GM18858 (cell line): ENCODE results near the gene QPRT.
"Not testable (repeated sequence)": the region's sequence is repeated elsewhere in the genome, so short reads cannot be mapped to it uniquely, and the experiment has no call there.

Source experiments
- ATAC-seq: cut with Tn5 transposase; IDR thresholded peaks from one replicate; pipeline ENCODE4 v1.9.1; 2021; ENCODE audit not compliant: unreplicated experiment

The QPRT gene

GRCh38 chr16:29678691-29679267, at the start of gene QPRT:
QPRT (plus strand) TSS chr16:29679180; CDS start chr16:29679198, 18 bp downstream.
- ATAC-seq, result no peak

GRCh38 chr16:29629318-29629717, 49.7 kb upstream of the QPRT start:
- ATAC-seq, result not testable (repeated sequence)

DNA sequence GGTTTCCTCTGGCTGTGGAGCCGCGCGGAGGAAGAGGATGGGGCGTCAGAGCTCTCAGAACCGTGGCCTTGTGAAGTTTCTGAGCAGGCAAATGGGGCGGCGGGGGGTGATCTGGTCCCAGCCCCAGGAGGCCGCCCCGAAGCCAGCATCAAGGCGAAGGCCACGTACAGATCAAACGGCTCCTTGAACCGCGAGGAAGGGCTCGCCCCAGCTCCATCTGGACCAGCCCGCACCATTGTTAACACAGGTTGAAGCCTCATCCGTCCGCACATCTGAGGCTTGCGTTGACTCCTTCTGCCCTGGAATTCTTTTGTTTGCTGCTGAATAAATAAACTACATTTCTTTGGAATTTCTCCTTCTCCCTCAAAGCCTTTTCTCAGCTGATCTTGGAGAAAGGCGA, 47.3 kb upstream of the QPRT start:
- not testable (repeated sequence) for ATAC-seq

- not testable (repeated sequence) for ATAC-seq
Measured at GRCh38 chr16:29635902-29636301, 43.1 kb upstream of the QPRT start.

- not testable (repeated sequence) for ATAC-seq
Measured at GRCh38 chr16:29636368-29636767, 42.6 kb upstream of the QPRT start.

DNA sequence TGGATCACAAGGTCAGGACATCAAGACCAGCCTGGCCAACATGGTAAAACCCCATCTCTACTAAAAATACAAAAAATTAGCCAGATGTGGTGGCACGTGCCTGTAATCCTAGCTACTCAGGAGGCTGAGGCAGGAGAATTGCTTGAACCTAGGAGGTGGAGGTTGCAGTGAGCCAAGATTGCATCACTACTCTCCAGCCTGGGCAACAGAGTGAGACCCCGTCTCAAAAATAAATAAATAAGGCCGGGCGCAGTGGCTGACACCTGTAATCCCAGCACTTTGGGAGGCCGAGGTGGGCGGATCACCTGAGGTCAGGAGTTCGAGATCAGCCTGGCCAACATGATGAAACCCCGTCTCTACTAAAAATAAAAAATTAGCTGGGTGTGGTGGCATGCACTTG, 40.2 kb upstream of the QPRT start:
- not testable (repeated sequence) for ATAC-seq

DNA sequence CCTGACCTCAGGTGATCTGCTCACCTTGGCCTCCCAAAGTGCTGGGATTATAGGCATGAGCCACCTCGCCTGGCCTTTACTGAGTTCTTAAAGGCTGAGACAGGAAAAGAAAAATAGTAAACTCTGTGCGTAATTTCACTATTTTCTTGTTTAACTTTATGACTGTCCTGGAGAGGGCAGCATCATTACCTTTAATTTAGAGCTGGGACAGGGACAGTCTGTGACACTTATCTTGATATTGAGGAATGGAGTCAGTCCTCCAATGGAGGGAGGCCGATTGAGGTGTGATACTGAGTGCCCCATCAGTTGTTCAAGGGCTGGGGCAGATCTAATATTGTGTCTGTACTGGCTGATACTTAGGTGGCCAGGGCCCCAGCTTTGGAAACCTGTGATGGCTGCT, 37.4 kb upstream of the QPRT start:
- no peak for ATAC-seq

DNA sequence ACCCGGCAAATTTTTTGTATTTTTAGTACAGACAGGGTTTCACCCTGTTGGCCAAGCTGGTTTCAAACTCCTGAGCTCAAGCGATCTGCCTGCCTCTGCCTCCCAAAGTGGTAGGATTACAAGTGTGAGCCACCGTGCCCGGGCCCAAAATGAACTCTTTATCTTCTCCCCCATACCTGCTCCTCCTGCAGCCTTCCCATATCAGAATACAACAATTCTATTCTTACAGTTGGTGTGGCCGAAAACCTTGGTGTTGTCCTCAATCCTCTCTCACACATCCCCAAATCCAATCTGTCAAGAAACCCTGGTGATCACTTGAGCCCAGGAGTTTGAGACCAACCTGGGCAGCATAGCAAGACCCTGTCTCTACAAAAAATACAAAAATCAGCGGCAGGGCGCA, 35.4 kb upstream of the QPRT start:
- ATAC-seq, result no peak

- ATAC-seq, result no peak
Measured at GRCh38 chr16:29644338-29644857, 34.6 kb upstream of the QPRT start.

- no peak for ATAC-seq
Measured at GRCh38 chr16:29644973-29645693, 33.8 kb upstream of the QPRT start.

DNA sequence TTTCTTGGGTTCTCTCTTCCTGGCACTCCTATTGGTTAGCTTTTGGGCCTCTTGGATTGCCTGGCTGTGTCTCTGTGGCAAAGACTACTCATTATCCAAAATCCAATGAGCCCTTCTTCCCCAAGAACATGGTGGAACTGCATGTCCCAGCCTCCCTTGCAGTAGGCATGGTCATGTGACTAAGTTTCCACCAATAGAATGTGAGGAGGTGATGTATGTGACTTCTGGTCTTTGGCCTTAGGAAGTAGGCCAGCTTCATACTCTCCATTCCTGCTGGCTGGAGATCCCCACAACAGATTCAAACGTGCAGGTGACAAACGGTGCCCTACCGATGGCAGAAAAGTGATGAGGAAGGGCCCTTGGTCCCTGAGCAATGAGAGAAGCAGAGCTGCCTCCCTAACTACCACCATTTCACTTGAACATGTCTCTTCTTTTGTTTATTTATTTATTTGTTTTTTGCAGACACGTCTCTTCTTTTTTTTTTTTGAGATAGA, 33.2 kb upstream of the QPRT start:
- ATAC-seq, result no peak

GRCh38 chr16:29646947-29647346, 32.0 kb upstream of the QPRT start:
- no peak for ATAC-seq

- ATAC-seq, result no peak
Measured at GRCh38 chr16:29649588-29650494, 29.1 kb upstream of the QPRT start.

GRCh38 chr16:29650771-29651170, 28.2 kb upstream of the QPRT start:
- no peak for ATAC-seq

DNA sequence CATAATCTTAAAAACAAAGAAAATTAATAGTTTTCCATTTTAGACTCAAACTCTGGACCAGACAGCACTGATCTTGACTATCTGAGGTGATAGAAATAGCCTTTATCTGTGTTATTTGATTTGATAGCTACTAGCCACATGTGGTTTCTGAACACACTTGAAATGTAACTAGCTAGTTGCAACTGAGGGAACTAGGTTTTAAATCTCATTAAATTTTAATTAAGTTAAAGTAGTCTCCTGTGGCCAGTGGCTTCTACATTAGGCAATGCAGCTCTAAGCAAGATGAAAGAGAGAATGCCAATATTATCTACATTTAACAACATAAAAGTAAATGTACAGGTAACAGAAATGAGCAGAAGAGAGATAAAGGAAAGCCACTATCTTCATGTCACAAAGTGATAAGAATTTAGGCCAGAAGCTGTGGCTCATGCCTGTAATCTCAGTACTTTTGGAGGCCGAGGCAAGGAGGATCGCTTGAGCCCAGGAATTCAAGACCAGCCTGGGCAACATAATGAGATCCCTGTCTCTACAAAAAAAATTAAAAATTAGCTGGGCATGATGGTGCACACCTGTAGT, 27.1 kb upstream of the QPRT start:
- ATAC-seq, result no peak

DNA sequence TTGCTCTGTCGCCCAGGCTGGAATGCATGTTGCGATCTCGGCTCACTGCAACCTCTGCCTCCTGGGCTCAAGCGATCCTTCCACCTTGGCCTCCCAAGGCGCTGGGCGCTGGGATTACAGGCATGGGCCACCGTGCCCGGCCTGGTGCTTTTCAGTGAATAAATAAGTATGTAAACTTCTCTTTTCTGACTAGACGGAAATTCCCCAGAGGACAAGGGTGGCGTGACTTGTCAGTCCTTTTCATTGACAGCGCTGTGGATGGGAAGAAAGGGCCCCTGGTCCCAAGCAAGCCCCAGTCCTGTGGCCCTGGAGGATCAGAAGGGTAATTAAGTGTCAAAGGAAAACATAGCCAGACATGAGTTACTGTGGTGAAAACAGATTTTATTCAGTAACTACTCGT, 25.5 kb upstream of the QPRT start:
- ATAC-seq, result no peak

- not testable (repeated sequence) for ATAC-seq
Measured at GRCh38 chr16:29653890-29654289, 25.1 kb upstream of the QPRT start.

GRCh38 chr16:29656688-29657523, 22.1 kb upstream of the QPRT start:
- ATAC-seq, result no peak

DNA sequence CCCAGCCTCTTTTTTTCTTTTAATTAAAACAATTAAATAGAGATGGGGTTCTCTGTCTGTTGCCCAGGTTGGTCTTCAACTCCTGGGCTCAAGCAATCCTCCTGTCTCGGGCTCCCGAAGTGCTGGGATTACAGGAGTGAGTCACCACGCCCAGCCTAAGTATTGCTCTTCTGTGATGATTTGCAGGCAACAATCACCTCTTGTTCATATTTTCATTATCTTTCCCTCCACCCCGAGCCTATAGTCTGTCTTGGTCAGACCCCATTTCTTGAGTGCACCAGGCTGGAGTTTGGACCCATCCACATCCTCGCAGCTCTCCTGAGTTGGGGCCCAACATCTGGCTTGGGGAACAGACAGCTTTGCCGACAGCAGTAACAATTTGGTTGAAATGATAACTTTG, 20.3 kb upstream of the QPRT start:
- ATAC-seq, result no peak
